Skeletal muscle tissue (tissue), 4 donors: ENCODE results near the gene NOL4L. TPM values are rescaled to one million over a fixed set of nuclear protein-coding genes. Genes with fewer than 3 reads are reported as not detected.

Experiments used
- H3K27ac ChIP-seq: one replicate; pipeline ENCODE4 v1.7.0; 2013; ENCODE audit warnings: mild to moderate bottlenecking, low read depth, low read length, inconsistent platforms
- H3K27me3 ChIP-seq, 3 donors: one replicate each; pipeline ENCODE4 v1.7.0; 2013; ENCODE audit warnings: low read length in 3 of 3; ENCODE audit not compliant: control insufficient read depth in 3 of 3, insufficient read depth in 3 of 3
- H3K36me3 ChIP-seq, 3 donors: one replicate each; pipeline ENCODE4 v1.7.0; 2013; ENCODE audit warnings: low read length in 3 of 3; ENCODE audit not compliant: control insufficient read depth in 3 of 3, insufficient read depth in 3 of 3
- H3K4me1 ChIP-seq, 3 donors: one replicate each; pipeline ENCODE4 v1.7.0; 2013; ENCODE audit warnings: low read length in 3 of 3, mild to moderate bottlenecking in 3 of 3; ENCODE audit not compliant: control insufficient read depth in 3 of 3, insufficient read depth in 3 of 3
- H3K4me3 ChIP-seq, 3 donors: one replicate each; pipeline ENCODE4 v1.7.0; 2013; ENCODE audit warnings: low read length in 3 of 3
- H3K9ac ChIP-seq, 3 donors: one replicate each; pipeline ENCODE4 v1.7.0; 2013; ENCODE audit warnings: low read length in 3 of 3, mild to moderate bottlenecking in 3 of 3, moderate library complexity in 2 of 3, low read depth in 1 of 3
- H3K9me3 ChIP-seq, 3 donors: one replicate each; pipeline ENCODE4 v1.7.0; 2013; ENCODE audit warnings: low read length in 3 of 3; ENCODE audit not compliant: control insufficient read depth in 3 of 3
- total RNA-seq: library from RNA; depleted of rRNA; stranded (reverse); fragments of >200 nt; gene quantifications from one replicate; pipeline ENCODE4 v1.2.3, GENCODE V29; 2014
- donor health status: Osteomylitis.

Gene NOL4L, protein sequence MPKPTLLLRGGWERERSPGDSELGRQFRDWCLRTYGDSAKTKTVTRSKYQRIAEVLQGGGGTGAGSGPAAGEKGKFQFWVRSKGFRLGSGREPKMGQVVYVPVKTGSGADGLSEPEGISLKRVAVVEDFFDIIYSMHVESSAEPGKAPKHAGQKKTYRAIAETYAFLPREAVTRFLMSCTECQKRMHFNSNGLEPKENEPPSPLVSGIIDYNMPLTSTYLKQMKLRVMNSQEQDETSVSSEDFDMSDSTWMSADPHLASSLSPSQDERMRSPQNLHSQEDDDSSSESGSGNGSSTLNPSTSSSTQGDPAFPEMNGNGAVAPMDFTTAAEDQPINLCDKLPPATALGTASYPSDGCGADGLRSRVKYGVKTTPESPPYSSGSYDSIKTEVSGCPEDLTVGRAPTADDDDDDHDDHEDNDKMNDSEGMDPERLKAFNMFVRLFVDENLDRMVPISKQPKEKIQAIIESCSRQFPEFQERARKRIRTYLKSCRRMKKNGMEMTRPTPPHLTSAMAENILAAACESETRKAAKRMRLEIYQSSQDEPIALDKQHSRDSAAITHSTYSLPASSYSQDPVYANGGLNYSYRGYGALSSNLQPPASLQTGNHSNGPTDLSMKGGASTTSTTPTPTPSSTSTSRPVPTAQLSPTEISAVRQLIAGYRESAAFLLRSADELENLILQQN
- total RNA-seq, result 4.2 TPM

DNA sequence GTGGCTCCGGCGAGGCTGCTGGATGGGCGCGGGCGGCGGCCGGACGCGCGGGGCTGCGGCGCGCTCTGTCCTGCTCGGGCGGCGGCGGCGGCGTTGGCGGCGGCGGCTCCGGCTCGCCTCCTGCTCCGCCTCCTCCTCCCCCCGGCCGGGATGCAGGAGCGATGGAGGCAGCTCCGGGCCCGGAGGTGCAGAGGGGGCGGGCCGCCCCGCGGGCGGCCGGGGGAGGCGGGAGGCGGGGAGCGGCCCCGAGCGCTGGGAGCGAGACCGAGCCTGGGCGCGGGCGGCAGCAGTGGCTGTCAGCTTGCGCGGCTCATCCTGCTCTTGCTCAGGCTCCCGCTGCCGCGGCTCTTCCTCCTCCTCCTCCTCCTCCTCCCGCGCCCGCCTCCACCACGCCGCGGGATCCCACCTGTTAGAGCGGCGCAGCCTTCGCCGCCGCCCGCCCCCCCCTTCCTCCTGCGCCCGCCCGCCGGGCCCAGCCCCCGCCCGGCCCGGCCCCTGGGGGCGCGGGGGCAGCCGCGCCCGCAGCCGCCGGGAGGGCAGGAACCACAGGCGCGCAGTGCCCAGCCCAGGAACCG, at the start of gene NOL4L:
NOL4L (minus strand) TSS at position 323 of the 575 bp plus-strand sequence. CDS start 443 bp downstream, outside the sequence.
- H3K27ac ChIP-seq, result no peak within 1 kb of the TSS

DNA sequence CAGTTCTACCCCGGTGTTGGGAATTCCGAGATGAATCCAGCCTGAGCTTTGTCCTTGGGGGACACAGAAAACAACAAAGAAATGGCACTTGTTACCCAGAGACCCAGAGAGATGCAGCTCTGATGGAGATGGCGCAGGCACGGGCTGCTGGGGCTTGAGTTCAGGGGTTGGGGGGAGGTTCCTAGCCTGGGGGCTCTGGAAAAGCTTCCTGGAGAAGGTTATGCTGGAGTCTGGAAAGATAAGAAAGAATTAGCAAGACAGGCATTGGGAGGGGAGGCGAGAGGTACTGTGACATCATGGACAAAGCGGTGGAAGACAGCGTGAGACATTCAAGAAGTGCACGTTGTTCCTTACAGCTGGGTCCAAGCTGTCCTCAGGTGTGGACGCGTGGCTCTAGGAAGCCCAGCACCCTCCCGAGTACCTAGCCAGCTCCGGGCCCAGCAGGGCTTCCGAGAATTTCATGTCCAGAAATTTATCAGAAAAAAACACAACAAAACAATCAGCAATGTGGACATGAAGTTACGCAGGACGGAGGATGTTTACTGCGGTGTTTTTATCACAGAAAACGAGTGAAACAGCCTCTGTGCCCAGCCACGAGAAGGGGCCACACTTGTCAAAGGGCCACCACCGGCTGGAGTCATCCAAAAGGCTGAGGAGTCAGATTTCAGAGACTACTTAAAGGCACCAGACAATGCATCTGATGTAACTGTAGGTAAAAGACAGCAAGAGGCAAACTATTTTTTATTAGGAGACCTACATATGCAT, 49.1 kb upstream of the NOL4L start:
- no peaks in the 10 kb centered on the region for H3K4me1 ChIP-seq
- no peak overlapping the region for H3K9ac ChIP-seq
- H3K27ac ChIP-seq, result no peak overlapping the region
- no peak overlapping the region for H3K4me3 ChIP-seq
- peaks cover 0 to 23% (median 6%) of the 10 kb centered on the region in 3 donors for H3K27me3 ChIP-seq
- no peaks in the 10 kb centered on the region for H3K36me3 ChIP-seq
- H3K9me3 ChIP-seq, result no peaks in the 10 kb centered on the region

More for the DNA sequence above, at the start of gene NOL4L:
- Histone ChIP-seq H3K9ac (peak within 1 kb of the TSS in 1 of 3 donors; percentile 45), H3K27me3 (peaks cover 16 to 32% (median 30%) of the 10 kb centered on the region in 3 donors), H3K9me3 (no peaks in the 10 kb centered on the region), H3K36me3 (no peaks in the 10 kb centered on the region), H3K4me1 (peaks cover 2 to 3% (median 2%) of the 10 kb centered on the region in 3 donors), H3K4me3 (peak within 1 kb of the TSS; percentile 54 to 65 (median 59))

DNA sequence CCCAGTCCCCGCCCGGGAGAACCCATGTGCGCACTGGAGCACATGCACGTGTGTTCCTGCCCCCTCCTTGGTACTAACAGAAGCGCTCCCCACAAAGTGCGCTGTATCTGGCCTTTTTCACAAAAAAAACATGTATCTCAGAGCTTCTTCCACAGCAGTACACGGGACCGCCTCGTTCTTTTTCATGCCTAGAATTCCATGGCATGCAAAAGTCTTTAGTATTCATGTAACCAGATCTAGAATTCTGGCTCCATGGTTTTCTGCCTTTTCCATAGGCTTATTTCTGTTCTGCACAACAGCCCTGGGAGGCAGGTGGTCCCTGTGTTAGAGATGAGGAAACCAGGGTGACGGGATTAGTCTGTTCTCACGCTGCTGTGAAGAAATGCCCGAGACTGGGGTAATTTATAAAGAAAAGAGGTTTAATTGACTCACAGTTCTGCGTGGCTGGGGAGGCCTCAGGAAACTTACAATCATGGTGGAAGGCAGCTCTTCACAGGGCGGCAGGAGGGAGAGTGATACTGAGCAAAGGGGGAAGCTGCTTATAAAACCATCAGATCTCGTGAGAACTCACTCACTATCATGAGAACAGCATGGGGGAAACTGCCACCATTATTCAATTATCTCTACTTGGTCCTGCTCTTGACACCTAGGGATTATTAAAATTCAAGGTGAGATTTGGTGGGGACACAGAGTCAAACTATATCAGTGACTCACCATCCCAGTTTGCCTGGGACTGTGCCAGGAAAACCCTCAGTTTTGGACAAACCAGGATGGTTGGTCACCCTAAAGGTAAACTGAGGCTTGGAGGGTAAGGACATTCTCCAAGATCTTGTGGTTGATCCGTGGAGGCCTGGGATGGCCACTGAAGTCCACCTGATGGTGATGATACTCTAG, 47.6 kb upstream of the NOL4L start:
- Histone ChIP-seq H3K36me3 (no peaks in the 10 kb centered on the region), H3K4me1 (peaks cover 0 to 4% (median 3%) of the 10 kb centered on the region in 3 donors), H3K9me3 (no peaks in the 10 kb centered on the region), H3K27ac (no peak overlapping the region), H3K9ac (no peak overlapping the region), H3K27me3 (peaks cover 0 to 25% (median 6%) of the 10 kb centered on the region in 3 donors), H3K4me3 (no peak overlapping the region)

DNA sequence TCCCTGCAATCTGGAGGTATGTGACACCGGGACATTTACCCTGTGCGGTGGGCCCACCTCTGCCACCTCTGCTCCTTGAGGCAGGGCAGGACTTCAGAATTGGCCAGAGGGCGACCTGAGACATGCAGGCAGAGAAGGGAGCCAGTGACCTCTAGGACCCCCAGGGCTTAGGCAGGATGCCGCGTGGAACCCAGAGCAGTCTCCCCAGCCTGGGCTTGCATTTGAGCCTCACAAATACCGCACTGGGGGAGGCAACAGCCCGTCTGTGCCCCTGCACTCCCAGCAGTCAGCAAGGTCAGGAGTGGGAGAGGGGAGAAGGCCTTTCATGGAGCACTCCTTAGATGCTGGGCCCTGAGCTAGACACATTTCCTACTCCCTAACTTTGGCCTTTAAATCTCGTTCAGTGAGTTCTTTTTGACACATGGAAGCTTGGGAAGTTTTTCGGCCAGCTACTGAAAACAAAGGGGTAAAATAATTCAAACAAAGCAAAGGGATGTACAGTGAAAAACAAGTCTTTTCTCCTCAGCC, 46.9 kb upstream of the NOL4L start:
- peaks cover 5 to 9% (median 7%) of the 10 kb centered on the region in 3 donors for H3K4me1 ChIP-seq
- no peaks in the 10 kb centered on the region for H3K36me3 ChIP-seq
- no peak overlapping the region for H3K27ac ChIP-seq
- H3K9ac ChIP-seq, result no peak overlapping the region
- H3K27me3 ChIP-seq, result peaks cover 0 to 21% (median 10%) of the 10 kb centered on the region in 3 donors
- H3K4me3 ChIP-seq, result no peak overlapping the region
- no peaks in the 10 kb centered on the region for H3K9me3 ChIP-seq

DNA sequence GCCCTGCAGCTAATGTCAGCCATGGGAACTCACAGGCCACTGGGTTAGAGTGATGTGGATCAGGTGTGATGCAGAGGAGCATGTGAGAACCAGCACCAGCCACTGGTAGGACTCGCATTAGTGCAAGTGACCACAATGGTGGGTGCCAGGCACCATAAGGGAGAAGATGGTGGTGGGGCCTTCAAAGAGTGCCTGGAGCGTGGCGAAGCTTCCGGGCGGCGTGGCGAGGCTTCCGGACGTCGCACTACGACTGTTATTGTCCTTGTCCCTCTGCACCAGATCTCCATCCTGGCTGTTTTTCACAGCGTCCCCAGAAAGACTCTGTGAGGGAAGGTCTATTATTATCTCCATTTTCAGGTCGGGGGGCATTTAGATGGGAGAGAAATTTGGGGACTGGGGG, 44.7 kb upstream of the NOL4L start:
- H3K27me3 ChIP-seq, result peaks cover 0 to 20% (median 11%) of the 10 kb centered on the region in 3 donors
- no peak overlapping the region for H3K4me3 ChIP-seq
- H3K36me3 ChIP-seq, result no peaks in the 10 kb centered on the region
- H3K9me3 ChIP-seq, result no peaks in the 10 kb centered on the region
- H3K4me1 ChIP-seq, result peaks cover 5 to 9% (median 7%) of the 10 kb centered on the region in 3 donors
- no peak overlapping the region for H3K9ac ChIP-seq
- no peak overlapping the region for H3K27ac ChIP-seq

DNA sequence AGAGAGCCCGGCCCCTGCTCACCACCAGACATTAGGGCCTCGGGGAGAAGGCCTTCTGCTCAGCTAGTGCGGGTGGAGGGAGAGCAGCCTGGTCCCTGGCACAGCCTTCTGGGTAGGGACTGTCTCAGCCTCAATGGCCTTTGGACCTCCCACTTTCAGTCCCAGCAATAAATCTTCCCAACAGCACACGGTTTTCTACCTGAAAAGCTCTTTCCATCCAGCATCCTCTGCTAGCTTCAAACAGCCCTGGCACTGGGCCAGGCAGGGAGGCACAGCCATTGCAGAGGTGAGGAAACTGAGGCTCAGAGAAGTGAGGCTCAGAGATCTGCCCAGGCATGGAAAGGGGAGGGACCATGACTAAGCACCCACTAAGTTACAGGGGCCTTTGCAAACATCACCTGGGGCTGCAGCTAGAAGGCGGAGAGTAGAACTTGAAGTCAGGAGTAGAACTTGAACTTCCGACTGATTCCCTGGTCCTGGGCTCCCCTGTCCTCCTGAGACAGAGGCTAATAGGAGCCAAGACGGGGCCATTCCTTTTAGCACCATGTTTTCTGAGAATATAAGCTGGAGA, 43.9 kb upstream of the NOL4L start:
- Histone ChIP-seq H3K36me3 (no peaks in the 10 kb centered on the region), H3K4me1 (peaks cover 5 to 9% (median 7%) of the 10 kb centered on the region in 3 donors), H3K9ac (no peak overlapping the region), H3K27me3 (peaks cover 0 to 19% (median 11%) of the 10 kb centered on the region in 3 donors), H3K9me3 (no peaks in the 10 kb centered on the region), H3K4me3 (no peak overlapping the region), H3K27ac (no peak overlapping the region)

DNA sequence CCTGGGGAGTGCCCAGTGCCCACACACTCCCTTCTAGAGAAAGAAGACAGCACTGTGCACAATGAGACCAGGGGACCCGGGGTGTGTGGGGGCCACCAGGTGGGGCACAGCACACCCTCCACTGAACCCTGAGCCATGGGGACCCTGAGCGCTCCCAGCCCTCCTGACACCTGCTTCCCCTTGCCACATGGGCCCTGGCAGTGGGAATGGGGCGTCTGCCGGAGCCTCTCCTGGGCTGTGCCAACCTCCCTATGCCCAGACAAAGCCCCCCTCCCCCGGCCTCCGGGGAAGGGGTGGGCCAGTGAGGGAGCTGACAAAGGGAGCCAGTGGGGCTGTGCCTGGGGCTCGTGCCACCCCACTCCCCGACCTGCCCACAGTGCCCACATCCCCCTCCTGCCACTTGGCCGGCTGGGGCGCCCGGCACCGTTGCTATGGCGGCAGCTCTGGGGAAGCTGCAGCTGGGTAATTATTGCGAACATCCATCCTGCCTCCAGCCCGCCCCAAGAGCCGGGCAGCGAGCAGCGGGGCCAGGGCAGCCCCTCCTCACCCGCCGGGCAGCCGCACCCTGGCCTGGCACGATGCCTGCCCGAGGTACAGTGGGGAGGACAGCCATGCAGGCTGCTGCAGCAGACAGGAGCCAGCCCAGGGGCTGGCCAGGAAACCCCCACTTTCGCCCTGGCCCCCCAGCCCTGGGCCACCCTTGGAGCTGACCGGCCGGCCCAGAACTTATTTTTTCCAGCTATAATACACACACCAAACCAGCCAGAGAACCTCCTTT, 41.9 kb upstream of the NOL4L start:
- Histone ChIP-seq H3K27ac (no peak overlapping the region), H3K4me1 (peaks cover 5 to 9% (median 7%) of the 10 kb centered on the region in 3 donors), H3K9me3 (no peaks in the 10 kb centered on the region), H3K4me3 (no peak overlapping the region), H3K9ac (peak overlapping the region in 2 of 3 donors; percentile 32 to 54), H3K36me3 (no peaks in the 10 kb centered on the region), H3K27me3 (peaks cover 0 to 15% (median 11%) of the 10 kb centered on the region in 3 donors)

DNA sequence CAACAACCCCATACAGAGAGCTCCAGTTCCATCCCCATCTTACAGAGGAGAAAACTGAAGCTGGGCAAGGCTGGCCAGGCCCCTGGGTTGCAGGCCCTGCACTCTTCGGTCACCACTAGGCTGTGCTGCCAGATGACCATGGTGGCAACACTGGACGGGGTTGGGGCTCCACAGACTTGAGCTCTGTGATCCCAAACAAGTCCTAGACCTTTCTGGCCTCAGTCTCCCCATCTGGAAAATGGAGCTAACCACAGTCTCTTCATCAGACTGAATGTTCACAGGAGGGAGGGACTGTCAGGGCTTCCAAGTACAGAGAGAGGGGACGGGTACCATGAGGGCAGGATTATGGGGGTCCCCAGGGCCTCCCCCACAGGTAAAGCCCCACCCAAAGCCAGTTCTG, 41.3 kb upstream of the NOL4L start:
- Histone ChIP-seq H3K9me3 (no peaks in the 10 kb centered on the region), H3K27me3 (peaks cover 0 to 15% (median 11%) of the 10 kb centered on the region in 3 donors), H3K36me3 (no peaks in the 10 kb centered on the region), H3K9ac (no peak overlapping the region), H3K4me1 (peaks cover 5 to 9% (median 7%) of the 10 kb centered on the region in 3 donors), H3K27ac (no peak overlapping the region), H3K4me3 (no peak overlapping the region)
